Measurements from ENCODE around the gene DEPDC5.

DNA sequence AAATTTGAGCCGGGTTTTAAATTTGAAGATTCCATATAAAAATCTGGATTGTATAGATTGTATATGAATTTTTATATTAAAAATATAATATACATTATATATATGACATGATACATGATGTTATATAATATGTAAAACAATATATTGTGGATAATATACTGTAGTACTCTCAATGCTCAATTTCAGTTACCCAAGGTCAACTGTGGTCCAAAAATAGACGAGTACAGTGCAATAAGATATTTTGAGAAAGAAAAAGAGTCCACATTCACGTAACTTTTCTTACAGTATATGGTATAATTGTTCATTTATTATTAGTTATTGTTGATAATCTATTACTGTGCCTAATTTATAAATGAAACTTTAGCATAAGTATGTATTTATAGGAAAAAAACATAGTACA is 96.3 kb downstream of the DEPDC5 start:
- TF ChIP-seq, protein P1, sequence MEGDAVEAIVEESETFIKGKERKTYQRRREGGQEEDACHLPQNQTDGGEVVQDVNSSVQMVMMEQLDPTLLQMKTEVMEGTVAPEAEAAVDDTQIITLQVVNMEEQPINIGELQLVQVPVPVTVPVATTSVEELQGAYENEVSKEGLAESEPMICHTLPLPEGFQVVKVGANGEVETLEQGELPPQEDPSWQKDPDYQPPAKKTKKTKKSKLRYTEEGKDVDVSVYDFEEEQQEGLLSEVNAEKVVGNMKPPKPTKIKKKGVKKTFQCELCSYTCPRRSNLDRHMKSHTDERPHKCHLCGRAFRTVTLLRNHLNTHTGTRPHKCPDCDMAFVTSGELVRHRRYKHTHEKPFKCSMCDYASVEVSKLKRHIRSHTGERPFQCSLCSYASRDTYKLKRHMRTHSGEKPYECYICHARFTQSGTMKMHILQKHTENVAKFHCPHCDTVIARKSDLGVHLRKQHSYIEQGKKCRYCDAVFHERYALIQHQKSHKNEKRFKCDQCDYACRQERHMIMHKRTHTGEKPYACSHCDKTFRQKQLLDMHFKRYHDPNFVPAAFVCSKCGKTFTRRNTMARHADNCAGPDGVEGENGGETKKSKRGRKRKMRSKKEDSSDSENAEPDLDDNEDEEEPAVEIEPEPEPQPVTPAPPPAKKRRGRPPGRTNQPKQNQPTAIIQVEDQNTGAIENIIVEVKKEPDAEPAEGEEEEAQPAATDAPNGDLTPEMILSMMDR (IDR thresholded peaks at IDR 0.05) = no peak
- no peak for TF ChIP-seq POLR2A (IDR thresholded peaks at IDR 0.05)
